Panc1 (cell line): ENCODE results near the gene CPPED1. TPM values are rescaled to one million over a fixed set of nuclear protein-coding genes. Genes with fewer than 3 reads are reported as not detected.

Experiments used
- ATAC-seq: fragments of 200-7000 bp; cut with Tn5 transposase; 2 replicates; pipeline ENCODE4 v1.9.1; 2020; ENCODE audit warnings: mild to moderate bottlenecking, moderate library complexity
- BruUV-seq: library from RNA; stranded (reverse); fragments of 400-500 nt; replicated peaks from 2 replicates; lab custom pipeline; 2021; lab: Mats Ljungman, UMichigan
- CTCF ChIA-PET: fragments of 300-600 bp; sonication (Branson Sonifier 250); formaldehyde crosslinking; loops from one replicate; lab custom pipeline; 2022; ENCODE audit warnings: antibody characterized with exemption; lab: Charles Lee
- POLR2A ChIA-PET: fragments of 300-600 bp; sonication (Branson Sonifier 250); formaldehyde crosslinking; loops from one replicate; lab custom pipeline; 2022; ENCODE audit warnings: antibody characterized with exemption; lab: Charles Lee
- DNase-seq: peaks from one replicate; pipeline ENCODE4 v3.0.0-alpha.2; 2010; ENCODE audit warnings: low read depth, low spot score
- H3K27ac ChIP-seq: 2 replicates; pipeline ENCODE4 v1.5.1; 2011; ENCODE audit warnings: mild to moderate bottlenecking, low read length, inconsistent platforms
- H3K27me3 ChIP-seq: fragments of 200-500 bp; sonication (Bioruptor generic); 2 replicates; pipeline ENCODE4 v1.6.0; 2014; ENCODE audit warnings: low read length, inconsistent platforms; ENCODE audit not compliant: control insufficient read depth, insufficient read depth
- H3K36me3 ChIP-seq: fragments of 200-500 bp; sonication (Bioruptor generic); 2 replicates; pipeline ENCODE4 v1.5.1; 2014; ENCODE audit warnings: inconsistent platforms, mild to moderate bottlenecking, low read length, moderate library complexity; ENCODE audit not compliant: control insufficient read depth, insufficient read depth
- H3K4me1 ChIP-seq: 2 replicates; pipeline ENCODE4 v1.5.1; 2011; ENCODE audit warnings: inconsistent platforms, mild to moderate bottlenecking, low read length, moderate library complexity; ENCODE audit not compliant: control insufficient read depth, insufficient read depth
- H3K4me3 ChIP-seq, 2 experiments: 2 replicates each; pipeline ENCODE4 v1.5.1; 2011 to 2012; ENCODE audit warnings: low read depth in 2 of 2, low read length in 2 of 2, mild to moderate bottlenecking in 2 of 2, inconsistent platforms in 1 of 2, moderate library complexity in 1 of 2
- H3K9me3 ChIP-seq: fragments of 200-500 bp; sonication (Bioruptor generic); 2 replicates; pipeline ENCODE4 v1.5.1; 2014; ENCODE audit warnings: low read depth, mild to moderate bottlenecking, inconsistent platforms, low read length, moderate library complexity; ENCODE audit not compliant: control insufficient read depth, insufficient read depth
- CTCF ChIP-seq: fragments of 450-650 bp; IDR thresholded peaks from 2 replicates; pipeline ENCODE4 v1.5.1; 2017; ENCODE audit warnings: mild to moderate bottlenecking
- POLR2AphosphoS5 ChIP-seq: IDR thresholded peaks from 2 replicates; pipeline ENCODE4 v1.6.1; 2012; ENCODE audit warnings: mild to moderate bottlenecking, low read depth, low read length, moderate library complexity
- REST ChIP-seq, 2 experiments: IDR thresholded peaks; 2 replicates each; pipeline ENCODE4 v1.6.1; 2011 to 2012; ENCODE audit warnings: low read depth in 2 of 2, control low read depth in 1 of 2, low read length in 1 of 2, mild to moderate bottlenecking in 1 of 2, moderate library complexity in 1 of 2; ENCODE audit not compliant: insufficient read depth in 1 of 2
- SIN3A ChIP-seq: IDR thresholded peaks from 2 replicates; pipeline ENCODE4 v1.6.1; 2012; ENCODE audit warnings: low read depth, mild to moderate bottlenecking, low read length, moderate library complexity, borderline replicate concordance; ENCODE audit not compliant: insufficient read depth
- TCF7L2 ChIP-seq: IDR thresholded peaks from 2 replicates; pipeline ENCODE4 v1.6.1; 2011; ENCODE audit warnings: mild to moderate bottlenecking, low read depth, low read length, inconsistent platforms
- in situ Hi-C: cut with HindIII; loops from 2 replicates; pipeline ENCODE4 v1.10.0; 2016; ENCODE audit warnings: low sequenced_read_pairs, low pct_unique_long_range_greater_than_20kb
- intact Hi-C: fragments of 100-400 bp; cut with micrococcal nuclease; formaldehyde crosslinking; loops from one replicate; pipeline ENCODE4 v1.10.0; 2022; ENCODE audit not compliant: unreplicated experiment
- total RNA-seq: library from RNA; stranded (reverse); gene quantifications from one replicate; pipeline ENCODE4 v1.2.1, GENCODE V29; 2021; ENCODE audit not compliant: unreplicated experiment

CPPED1 gene
- total RNA-seq, 1 experiment from 2014 or later, result 12.5 TPM

GRCh38 chr16:12758031-12758669 is 45.5 kb downstream of the CPPED1 start:
- no TSS peak for BruUV-seq
- Histone ChIP-seq H3K27ac (no peak overlapping the region), H3K27me3 (no peaks in the 10 kb centered on the region), H3K4me3 (no peak overlapping the region), H3K4me1 (no peaks in the 10 kb centered on the region), H3K9me3 (no peaks in the 10 kb centered on the region), H3K36me3 (no peaks in the 10 kb centered on the region)
- CTCF ChIA-PET, result no interaction called here
- POLR2A ChIA-PET, result no interaction called here
- ATAC-seq, result no peak
- no peak for TF ChIP-seq POLR2AphosphoS5
- TF ChIP-seq CTCF, result no peak
- no peak for TF ChIP-seq SIN3A
- no peak for TF ChIP-seq REST (IDR thresholded peaks at IDR 0.05; ENCODE audit: insufficient read depth in 1 of 2, low read depth in 2 of 2, low read length in 1 of 2)
- TF ChIP-seq TCF7L2, result no peak
- intact Hi-C loops, result no loop called here
- in situ Hi-C loops, result no loop called here
- no peak for DNase-seq

GRCh38 chr16:12757546-12757945 is 46.1 kb downstream of the CPPED1 start:
- no peaks in the 10 kb centered on the region for H3K9me3 ChIP-seq
- POLR2A ChIA-PET, result no interaction called here
- no peaks in the 10 kb centered on the region for H3K36me3 ChIP-seq
- H3K4me1 ChIP-seq, result no peaks in the 10 kb centered on the region
- intact Hi-C loops (no loop called here), in situ Hi-C loops (no loop called here)
- H3K4me3 ChIP-seq, result no peak overlapping the region
- TF ChIP-seq SIN3A (no peak), TCF7L2 (no peak), CTCF (no peak), POLR2AphosphoS5 (no peak), REST (IDR thresholded peaks at IDR 0.05; ENCODE audit: insufficient read depth in 1 of 2, low read depth in 2 of 2, low read length in 1 of 2) (no peak)
- BruUV-seq, result no TSS peak
- H3K27me3 ChIP-seq, result no peaks in the 10 kb centered on the region
- DNase-seq, result no peak
- H3K27ac ChIP-seq, result no peak overlapping the region
- ATAC-seq, result no peak
- CTCF ChIA-PET, result no interaction called here
